Liver (tissue), 9 donors: Measurements from ENCODE around the gene SLC8A1. TPM values are rescaled to one million over a fixed set of nuclear protein-coding genes. Genes with fewer than 3 reads are reported as not detected.

Experiments
- DNase-seq: peaks from one replicate; pipeline ENCODE4 v3.0.0-alpha.2; 2017; ENCODE audit warnings: low spot score
- H3K27ac ChIP-seq, 2 donors: one replicate each; pipeline ENCODE4 v1.7.0; 2013; ENCODE audit warnings: inconsistent platforms in 2 of 2, low read length in 2 of 2, control low read depth in 1 of 2, low read depth in 1 of 2, mild to moderate bottlenecking in 1 of 2
- H3K27me3 ChIP-seq, 4 donors: one replicate each; pipeline versions ENCODE4 v1.6.1 to v1.7.0; 2013; ENCODE audit warnings: low read length in 3 of 4, inconsistent platforms in 1 of 4, mild to moderate bottlenecking in 1 of 4, moderate library complexity in 1 of 4; ENCODE audit not compliant: control insufficient read depth in 4 of 4, insufficient read depth in 4 of 4
- H3K36me3 ChIP-seq, 4 donors: one replicate each; pipeline versions ENCODE4 v1.6.1 to v1.7.0; 2013; ENCODE audit warnings: low read length in 3 of 4, mild to moderate bottlenecking in 3 of 4, low read depth in 1 of 4, moderate library complexity in 1 of 4; ENCODE audit not compliant: control insufficient read depth in 4 of 4, insufficient read depth in 3 of 4
- H3K4me1 ChIP-seq, 4 donors: one replicate each; pipeline versions ENCODE4 v1.6.1 to v1.7.0; 2013; ENCODE audit warnings: low read length in 3 of 4, mild to moderate bottlenecking in 3 of 4, moderate library complexity in 1 of 4; ENCODE audit not compliant: control insufficient read depth in 4 of 4, insufficient read depth in 4 of 4
- H3K4me3 ChIP-seq, 3 donors: one replicate each; pipeline versions ENCODE4 v1.6.1 to v1.7.0; 2013; ENCODE audit warnings: low read length in 3 of 3, control low read depth in 1 of 3, low read depth in 1 of 3, mild to moderate bottlenecking in 1 of 3
- H3K9ac ChIP-seq, 2 donors: one replicate each; pipeline ENCODE4 v1.7.0; 2013; ENCODE audit warnings: low read length in 2 of 2, mild to moderate bottlenecking in 2 of 2, moderate library complexity in 2 of 2, control low read depth in 1 of 2, low read depth in 1 of 2
- H3K9me3 ChIP-seq, 4 donors: one replicate each; pipeline versions ENCODE4 v1.6.1 to v1.7.0; 2013; ENCODE audit warnings: low read length in 3 of 4; ENCODE audit not compliant: control insufficient read depth in 4 of 4
- FOXA1 ChIP-seq: IDR thresholded peaks from 2 replicates; pipeline ENCODE4 v1.6.1; 2016; ENCODE audit warnings: antibody characterized with exemption
- GABPA ChIP-seq, 2 donors: IDR thresholded peaks in 1 of 2; conservative IDR thresholded peaks in 1 of 2; 2 replicates each; pipeline ENCODE4 v1.6.1; 2016; ENCODE audit warnings: antibody characterized with exemption in 2 of 2, mild to moderate bottlenecking in 1 of 2, moderate library complexity in 1 of 2
- HNF4A ChIP-seq, 2 donors: conservative IDR thresholded peaks; 2 replicates each; pipeline ENCODE4 v1.6.1; 2016; ENCODE audit warnings: antibody characterized with exemption in 2 of 2, mild to moderate bottlenecking in 2 of 2
- HNF4G ChIP-seq: IDR thresholded peaks from 2 replicates; pipeline ENCODE4 v1.6.1; 2016; ENCODE audit warnings: antibody characterized with exemption
- NR2F2 ChIP-seq: IDR thresholded peaks from 2 replicates; pipeline ENCODE4 v1.6.1; 2016; ENCODE audit warnings: antibody characterized with exemption
- RXRA ChIP-seq, 2 donors: IDR thresholded peaks; 2 replicates each; pipeline ENCODE4 v1.6.1; 2017 to 2018; ENCODE audit warnings: antibody characterized with exemption in 2 of 2, mild to moderate bottlenecking in 1 of 2
- SP1 ChIP-seq: IDR thresholded peaks from 2 replicates; pipeline ENCODE4 v1.6.1; 2018; ENCODE audit warnings: antibody characterized with exemption, mild to moderate bottlenecking
- YY1 ChIP-seq: IDR thresholded peaks from 2 replicates; pipeline ENCODE4 v1.6.1; 2016; ENCODE audit warnings: antibody characterized with exemption, mild to moderate bottlenecking
- WGBS: extraction: QIAGEN DNeasy Blood & Tissue Kit; methylation state at CpG from one replicate; pipeline ENCODE4 v1.1.7; 2013; 5-methylcytosine and 5-hydroxymethylcytosine counted together
- polyA plus RNA-seq, 2 donors: library from polyadenylated mRNA; stranded (reverse) in 1 of 2; unstranded in 1 of 2; fragments of 200-250 nt in 1 of 2; fragments of >200 nt in 1 of 2; fragmentation: Nextera tagmentation in 1 of 2; extraction: Ambion mirVana in 1 of 2; gene quantifications; one replicate each; pipeline versions ENCODE4 v1.2.1 to v1.2.3, GENCODE V29; 2013 to 2015
- total RNA-seq, 2 donors: library from RNA; depleted of rRNA; stranded (reverse); fragments of >200 nt; gene quantifications; one replicate each; pipeline ENCODE4 v1.2.3, GENCODE V29; 2014
- TF ChIP-seq, protein P1 (sequence below): IDR thresholded peaks from 2 replicates; pipeline ENCODE4 v1.6.1; 2016; ENCODE audit warnings: antibody characterized with exemption
- TF ChIP-seq, protein P2 (sequence below): IDR thresholded peaks from 2 replicates; pipeline ENCODE4 v1.6.1; 2016; ENCODE audit warnings: antibody characterized with exemption
- TF ChIP-seq, protein P3 (sequence below): IDR thresholded peaks from 2 replicates; pipeline ENCODE4 v1.6.1; 2016; ENCODE audit warnings: antibody characterized with exemption
- TF ChIP-seq, protein P4 (sequence below): fragments of 150-350 bp; IDR thresholded peaks from 2 replicates; pipeline ENCODE4 v1.5.1; 2017; ENCODE audit warnings: improper control_type of control experiment, low read depth, low read length; ENCODE audit not compliant: missing input control
- donor health status: healthy.
- donor health status: healthy.
- donor health status: healthy.
- donor health status: healthy.
- donor health status: healthy.

The SLC8A1 gene
- total and polyA plus RNA-seq, 4 donors, result 1.2 to 18.5 (median 8.2) TPM

DNA sequence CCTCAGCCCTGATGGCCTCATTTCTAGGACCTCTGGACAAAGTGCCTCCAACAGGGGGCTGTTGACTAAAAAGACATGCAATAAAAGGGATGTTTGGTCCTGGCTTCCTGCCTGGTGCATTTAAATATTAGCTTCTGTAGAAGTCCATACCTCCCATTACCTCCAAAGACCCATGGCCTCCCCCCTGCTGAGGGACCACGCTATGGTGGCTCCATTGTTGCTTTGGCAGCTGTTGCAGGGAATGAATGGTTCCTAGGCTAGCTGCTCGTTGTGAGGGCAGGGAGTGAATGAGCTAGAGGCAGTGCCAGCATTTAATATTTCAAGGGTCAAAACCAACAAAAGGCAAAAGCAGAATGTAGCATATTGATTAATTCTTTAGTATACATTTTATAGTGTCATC is 285.9 kb downstream of the SLC8A1 start:
- Histone ChIP-seq H3K9me3 (no peaks in the 10 kb centered on the region), H3K27ac (peak overlapping the region in 1 of 2 donors; percentile 6), H3K9ac (no peak overlapping the region), H3K36me3 (no peaks in the 10 kb centered on the region), H3K4me3 (no peak overlapping the region), H3K4me1 (no peaks in the 10 kb centered on the region), H3K27me3 (no peaks in the 10 kb centered on the region)
- no peak for DNase-seq
- WGBS, result 21% methylated on average over 2 of the region's 2 CpGs
- no peak for TF ChIP-seq GABPA (IDR thresholded peaks at IDR 0.05 in 1 of 2, conservative IDR thresholded peaks at IDR 0.05 in 1 of 2)
- TF ChIP-seq, protein P1, sequence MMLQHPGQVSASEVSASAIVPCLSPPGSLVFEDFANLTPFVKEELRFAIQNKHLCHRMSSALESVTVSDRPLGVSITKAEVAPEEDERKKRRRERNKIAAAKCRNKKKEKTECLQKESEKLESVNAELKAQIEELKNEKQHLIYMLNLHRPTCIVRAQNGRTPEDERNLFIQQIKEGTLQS, result no peak
- no peak for TF ChIP-seq HNF4G
- TF ChIP-seq, protein P2, sequence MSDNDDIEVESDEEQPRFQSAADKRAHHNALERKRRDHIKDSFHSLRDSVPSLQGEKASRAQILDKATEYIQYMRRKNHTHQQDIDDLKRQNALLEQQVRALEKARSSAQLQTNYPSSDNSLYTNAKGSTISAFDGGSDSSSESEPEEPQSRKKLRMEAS, result no peak

DNA sequence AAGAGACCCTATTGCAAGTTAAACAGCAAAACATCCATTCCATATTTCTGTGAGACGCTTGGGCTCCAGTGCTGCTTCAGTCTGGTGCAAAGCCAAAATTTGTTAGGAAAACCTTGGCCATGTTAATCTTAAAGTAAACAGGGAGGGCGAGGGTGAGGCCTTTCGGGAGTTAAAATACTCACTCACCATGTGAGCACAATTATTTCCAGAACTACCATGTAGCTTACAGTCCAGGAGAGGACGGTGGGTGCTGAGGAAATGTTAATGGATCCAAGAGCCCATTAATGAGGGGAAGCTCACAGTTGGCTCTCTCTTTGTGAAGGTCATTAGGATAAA is 286.4 kb downstream of the SLC8A1 start:
- Histone ChIP-seq H3K36me3 (no peaks in the 10 kb centered on the region), H3K27ac (no peak overlapping the region), H3K9me3 (no peaks in the 10 kb centered on the region), H3K4me1 (no peaks in the 10 kb centered on the region), H3K27me3 (no peaks in the 10 kb centered on the region), H3K4me3 (no peak overlapping the region), H3K9ac (no peak overlapping the region)
- no peak for DNase-seq
- TF ChIP-seq FOXA1 (no peak), GABPA (IDR thresholded peaks at IDR 0.05 in 1 of 2, conservative IDR thresholded peaks at IDR 0.05 in 1 of 2) (no peak), SP1 (no peak), HNF4A (conservative IDR thresholded peaks at IDR 0.05) (no peak)
- TF ChIP-seq, protein P1, result no peak
- TF ChIP-seq, protein P3, sequence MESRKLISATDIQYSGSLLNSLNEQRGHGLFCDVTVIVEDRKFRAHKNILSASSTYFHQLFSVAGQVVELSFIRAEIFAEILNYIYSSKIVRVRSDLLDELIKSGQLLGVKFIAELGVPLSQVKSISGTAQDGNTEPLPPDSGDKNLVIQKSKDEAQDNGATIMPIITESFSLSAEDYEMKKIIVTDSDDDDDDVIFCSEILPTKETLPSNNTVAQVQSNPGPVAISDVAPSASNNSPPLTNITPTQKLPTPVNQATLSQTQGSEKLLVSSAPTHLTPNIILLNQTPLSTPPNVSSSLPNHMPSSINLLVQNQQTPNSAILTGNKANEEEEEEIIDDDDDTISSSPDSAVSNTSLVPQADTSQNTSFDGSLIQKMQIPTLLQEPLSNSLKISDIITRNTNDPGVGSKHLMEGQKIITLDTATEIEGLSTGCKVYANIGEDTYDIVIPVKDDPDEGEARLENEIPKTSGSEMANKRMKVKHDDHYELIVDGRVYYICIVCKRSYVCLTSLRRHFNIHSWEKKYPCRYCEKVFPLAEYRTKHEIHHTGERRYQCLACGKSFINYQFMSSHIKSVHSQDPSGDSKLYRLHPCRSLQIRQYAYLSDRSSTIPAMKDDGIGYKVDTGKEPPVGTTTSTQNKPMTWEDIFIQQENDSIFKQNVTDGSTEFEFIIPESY, result no peak
- WGBS, result 61% methylated on average over 4 of the region's 4 CpGs

DNA sequence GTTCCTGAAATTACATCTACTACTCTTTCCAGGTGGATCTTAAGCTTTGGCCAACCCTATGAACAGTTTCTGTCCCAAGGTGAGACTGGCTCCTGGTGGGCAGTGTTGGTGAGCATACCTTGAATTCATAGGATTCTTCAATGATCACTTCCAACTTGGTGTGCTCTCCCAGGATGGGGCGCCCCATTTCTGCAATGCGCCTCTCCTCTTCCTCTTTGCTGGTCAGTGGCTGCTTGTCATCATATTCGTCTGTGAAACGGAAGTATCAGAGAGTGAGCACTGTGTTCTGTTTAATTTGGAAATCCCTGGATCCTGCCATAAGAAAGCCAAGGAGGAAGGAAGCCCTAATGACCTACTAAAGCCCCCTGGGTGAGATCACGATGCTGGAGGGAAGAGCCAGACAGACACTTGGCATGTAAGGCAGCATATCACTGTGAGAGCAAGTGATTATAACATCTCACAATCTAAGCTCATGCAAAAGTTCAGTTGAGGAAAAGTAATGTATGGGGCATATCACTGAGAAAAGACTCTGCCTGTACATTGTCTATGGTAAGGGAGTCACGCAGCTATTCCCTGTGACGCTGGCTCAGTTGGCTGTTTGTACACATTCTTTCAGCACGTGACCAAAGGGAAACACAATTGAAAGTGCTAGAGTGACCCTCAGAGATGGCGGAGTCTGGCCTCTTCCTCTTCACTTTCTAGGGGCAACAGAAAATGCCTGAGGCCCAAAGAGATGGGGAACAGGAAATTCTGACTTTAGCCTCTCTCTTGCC is 287.0 kb downstream of the SLC8A1 start:
- TF ChIP-seq RXRA (IDR thresholded peaks at IDR 0.05), result peak in 1 of 2 donors; percentile 24
- peak; percentile 73 for TF ChIP-seq NR2F2
- TF ChIP-seq, protein P2, result no peak
- TF ChIP-seq YY1, result peak; percentile 35
- TF ChIP-seq, protein P4, sequence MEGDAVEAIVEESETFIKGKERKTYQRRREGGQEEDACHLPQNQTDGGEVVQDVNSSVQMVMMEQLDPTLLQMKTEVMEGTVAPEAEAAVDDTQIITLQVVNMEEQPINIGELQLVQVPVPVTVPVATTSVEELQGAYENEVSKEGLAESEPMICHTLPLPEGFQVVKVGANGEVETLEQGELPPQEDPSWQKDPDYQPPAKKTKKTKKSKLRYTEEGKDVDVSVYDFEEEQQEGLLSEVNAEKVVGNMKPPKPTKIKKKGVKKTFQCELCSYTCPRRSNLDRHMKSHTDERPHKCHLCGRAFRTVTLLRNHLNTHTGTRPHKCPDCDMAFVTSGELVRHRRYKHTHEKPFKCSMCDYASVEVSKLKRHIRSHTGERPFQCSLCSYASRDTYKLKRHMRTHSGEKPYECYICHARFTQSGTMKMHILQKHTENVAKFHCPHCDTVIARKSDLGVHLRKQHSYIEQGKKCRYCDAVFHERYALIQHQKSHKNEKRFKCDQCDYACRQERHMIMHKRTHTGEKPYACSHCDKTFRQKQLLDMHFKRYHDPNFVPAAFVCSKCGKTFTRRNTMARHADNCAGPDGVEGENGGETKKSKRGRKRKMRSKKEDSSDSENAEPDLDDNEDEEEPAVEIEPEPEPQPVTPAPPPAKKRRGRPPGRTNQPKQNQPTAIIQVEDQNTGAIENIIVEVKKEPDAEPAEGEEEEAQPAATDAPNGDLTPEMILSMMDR, result no peak
- no peak overlapping the region for H3K9ac ChIP-seq
- no peaks in the 10 kb centered on the region for H3K4me1 ChIP-seq
- no peak overlapping the region for H3K4me3 ChIP-seq
- H3K27me3 ChIP-seq, result no peaks in the 10 kb centered on the region
- peak overlapping the region in 1 of 2 donors; percentile 1 for H3K27ac ChIP-seq
- DNase-seq, result no peak
- 70% methylated on average over 9 of the region's 9 CpGs for WGBS
- no peaks in the 10 kb centered on the region for H3K36me3 ChIP-seq
- no peaks in the 10 kb centered on the region for H3K9me3 ChIP-seq
